Gastrocnemius medialis (tissue), 4 donors: Measurements from ENCODE around the gene WNT3A.

Source experiments
- CTCF ChIP-seq, 5 experiments: fragments of 450-650 bp in 3 of 5; fragments of 200-600 bp in 2 of 5; sonication (generic) in 2 of 5; IDR thresholded peaks in 4 of 5; conservative IDR thresholded peaks in 1 of 5; 1 replicate in 4 of 5; 2 replicates in 1 of 5; pipeline ENCODE4 v1.5.1; 2016 to 2019; ENCODE audit warnings: antibody characterized with exemption in 5 of 5, mild to moderate bottlenecking in 3 of 5, moderate library complexity in 3 of 5
- POLR2A ChIP-seq, 2 donors: fragments of 450-650 bp; IDR thresholded peaks; one replicate each; pipeline ENCODE4 v1.6.1; 2017; ENCODE audit warnings: antibody characterized with exemption in 2 of 2, mild to moderate bottlenecking in 2 of 2, moderate library complexity in 2 of 2

GRCh38 chr1:228105270-228105995 lies 98.6 kb downstream of the WNT3A start:
- TF ChIP-seq POLR2A (IDR thresholded peaks at IDR 0.05) (no peak), CTCF (IDR thresholded peaks at IDR 0.05 in 4 of 5, conservative IDR thresholded peaks at IDR 0.05 in 1 of 5) (no peak)
